Measurements from ENCODE around the gene SKIC8.
A peak's percentile ranks its signal among the peaks of the same experiment; 100 is the strongest.
"Not testable (repeated sequence)": the region's sequence is repeated elsewhere in the genome, so short reads cannot be mapped to it uniquely, and the experiment has no call there.

SKIC8 gene

DNA sequence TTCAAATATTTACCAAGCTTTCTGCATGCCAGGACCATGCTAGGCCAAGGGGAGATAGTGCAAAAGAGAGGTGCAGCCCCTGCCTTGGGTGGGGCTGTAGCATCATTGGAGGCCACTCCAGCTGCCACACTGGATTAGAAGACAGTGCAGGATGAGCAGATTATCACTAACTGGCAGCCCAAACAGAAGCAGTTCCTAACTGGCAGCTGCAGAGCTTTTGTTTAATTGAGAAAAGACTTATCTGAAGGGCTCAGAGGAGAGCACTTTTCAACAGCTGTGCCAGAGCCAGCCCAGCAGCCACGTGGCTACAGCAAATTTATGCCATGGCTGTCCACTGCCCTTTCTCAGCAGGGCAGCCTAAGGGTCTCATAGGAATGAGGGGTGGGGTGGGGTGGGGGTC is 51.5 kb downstream of the SKIC8 start:
- no peak for DNase-seq

DNA sequence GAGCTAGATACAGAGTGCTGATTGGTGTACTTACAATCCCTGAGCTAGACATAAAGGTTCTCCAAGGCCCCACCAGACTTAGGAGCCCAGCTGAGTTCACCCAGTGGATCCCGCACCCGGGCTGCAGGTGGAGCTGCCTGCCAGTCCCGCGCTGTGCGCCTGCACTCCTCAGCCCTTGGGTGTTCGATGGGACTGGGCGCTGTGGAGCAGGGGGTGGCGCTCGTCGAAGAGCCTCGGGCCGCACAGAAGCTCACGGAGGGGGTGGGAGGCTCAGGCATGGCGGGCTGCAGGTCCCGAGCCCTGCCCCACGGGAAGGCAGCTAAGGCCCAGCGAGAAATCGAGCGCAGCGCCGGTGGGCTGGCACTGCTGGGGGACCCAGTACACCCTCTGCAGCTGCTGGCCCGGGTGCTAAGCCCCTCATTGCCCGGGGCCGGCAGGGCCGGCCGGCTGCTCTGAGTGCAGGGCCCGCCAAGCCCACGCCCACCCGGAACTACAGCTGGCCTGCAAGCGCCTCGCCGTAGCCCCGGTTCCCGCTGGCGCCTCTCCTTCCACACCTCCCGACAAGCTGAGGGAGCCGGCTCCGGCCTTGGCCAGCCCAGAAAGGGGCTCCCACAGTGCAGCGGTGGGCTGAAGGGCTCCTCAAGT is 53.3 kb downstream of the SKIC8 start:
- DNase-seq: not testable (repeated sequence)

DNA sequence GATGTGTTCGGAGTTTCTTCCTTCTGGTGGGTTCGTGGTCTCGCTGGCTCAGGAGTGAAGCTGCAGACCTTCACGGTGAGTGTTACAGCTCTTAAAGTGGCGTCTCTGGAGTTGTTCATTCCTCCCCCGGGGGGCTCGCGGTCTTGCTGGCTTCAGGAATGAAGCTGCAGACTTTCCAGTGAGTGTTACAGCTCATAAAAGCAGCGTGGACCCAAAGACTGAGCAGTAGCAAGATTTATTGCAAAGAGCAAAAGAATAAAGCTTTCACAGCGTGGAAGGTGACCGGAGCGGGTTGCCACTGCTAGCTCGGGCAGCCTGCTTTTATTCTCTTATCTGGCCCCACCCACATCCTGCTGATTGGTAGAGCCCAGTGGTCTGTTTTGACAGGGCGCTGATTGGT is 54.0 kb downstream of the SKIC8 start:
- DNase-seq: not testable (repeated sequence)

DNA sequence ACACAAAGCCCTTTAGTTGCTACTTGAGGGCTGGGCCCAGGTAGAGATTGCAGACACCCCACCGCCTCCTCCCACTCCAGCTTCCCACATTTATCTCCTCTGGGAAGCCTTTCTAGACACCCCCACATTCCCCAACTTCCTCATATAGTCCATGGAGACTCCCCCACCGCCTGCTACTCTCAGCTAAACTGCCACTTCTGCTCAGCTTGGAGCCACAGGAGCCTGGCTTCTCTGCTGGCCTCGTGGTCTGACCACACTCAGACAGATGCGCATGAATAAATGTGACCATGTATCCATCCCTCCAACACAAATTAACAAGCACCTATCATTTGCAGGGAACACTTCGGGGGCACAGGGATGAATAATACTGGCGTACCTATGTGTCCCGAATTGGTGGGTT is 54.5 kb downstream of the SKIC8 start:
- DNase-seq: no peak

- DNase-seq: no peak
These were observed 55.3 kb downstream of the SKIC8 start for GRCh38 chr15:78244101-78244500.

- no peak for DNase-seq
These were observed 55.9 kb downstream of the SKIC8 start for GRCh38 chr15:78243491-78243941.

DNA sequence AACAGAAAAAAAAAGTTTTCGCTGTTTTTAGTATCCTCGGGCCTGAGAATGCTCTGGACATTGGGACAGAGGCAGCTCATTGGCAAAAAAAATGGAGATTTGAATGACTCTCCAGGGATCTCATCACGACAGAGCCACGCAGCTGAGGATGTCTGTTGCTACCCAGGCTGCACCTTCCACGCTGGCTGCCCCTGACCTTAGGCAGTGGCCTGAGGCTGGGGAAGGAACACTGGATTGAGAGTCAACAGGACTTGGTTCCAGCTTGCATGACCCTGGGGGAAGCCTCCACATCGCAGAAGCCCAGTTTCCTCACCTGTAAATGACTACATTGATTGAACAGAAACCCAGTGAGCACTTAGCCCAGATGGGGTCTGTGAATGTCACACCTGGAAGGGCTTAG is 56.4 kb downstream of the SKIC8 start:
- DNase-seq: no peak

DNA sequence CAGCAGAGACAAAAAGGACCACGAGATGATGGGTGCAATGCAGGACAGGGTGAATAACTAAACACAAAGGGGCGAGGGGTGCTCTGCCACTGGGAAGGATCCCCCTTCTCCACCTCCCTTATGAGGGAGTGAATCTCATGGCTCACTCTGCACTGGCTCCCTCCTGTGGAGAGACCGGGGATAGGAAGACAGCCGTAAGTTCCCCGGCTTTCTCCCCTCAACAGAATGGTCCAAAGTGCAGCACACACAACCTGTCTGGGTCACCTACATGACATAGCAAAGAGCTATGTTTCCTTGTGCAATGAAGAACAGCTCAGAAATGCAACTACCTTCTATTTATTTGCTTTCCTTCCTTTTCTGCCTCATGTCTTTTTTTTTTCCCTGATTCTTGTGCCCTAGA is 57.3 kb downstream of the SKIC8 start:
- no peak for DNase-seq

DNA sequence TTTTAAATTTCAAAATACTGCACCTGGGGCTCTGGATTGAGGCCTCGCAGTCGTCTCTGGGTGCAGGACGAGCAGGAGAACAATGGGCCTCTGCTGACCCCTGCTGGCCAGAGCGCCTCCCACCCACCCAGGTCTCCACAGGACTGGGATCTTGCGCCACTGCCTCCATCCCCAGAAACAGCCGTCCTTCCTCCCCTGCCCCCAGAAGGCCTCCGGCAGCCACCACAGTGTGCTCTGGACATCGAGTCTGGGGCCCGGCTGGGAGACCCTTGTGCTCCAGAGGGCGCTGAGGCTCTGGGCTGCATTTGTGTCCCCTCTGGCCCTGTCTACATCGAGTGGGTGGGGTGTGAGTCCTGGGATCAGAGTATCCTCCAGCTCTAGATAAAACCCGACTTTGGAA is 58.4 kb downstream of the SKIC8 start:
- peak; percentile 67 for DNase-seq

- DNase-seq: no peak
These were observed 59.6 kb downstream of the SKIC8 start for GRCh38 chr15:78239811-78240210.

DNA sequence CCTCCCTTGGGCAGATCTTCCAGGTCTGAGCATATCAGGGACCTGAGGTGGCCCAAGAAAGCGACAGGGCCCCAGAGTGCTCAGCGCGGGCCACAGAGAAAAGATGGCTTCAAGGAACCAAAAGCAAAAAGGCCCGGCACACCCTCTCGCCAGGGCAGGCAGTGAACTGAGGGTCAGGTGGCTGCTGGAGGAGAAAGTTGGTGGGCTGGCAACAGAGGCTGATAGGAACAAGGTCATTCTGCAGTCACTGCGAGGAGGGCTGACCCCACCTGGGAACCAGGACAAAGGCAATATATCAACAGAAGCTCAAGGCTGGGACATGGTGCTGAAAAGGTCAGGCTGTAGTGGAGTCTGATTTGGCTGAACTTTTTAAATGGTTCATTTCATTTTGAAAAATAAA is 62.3 kb downstream of the SKIC8 start:
- DNase-seq: no peak

DNA sequence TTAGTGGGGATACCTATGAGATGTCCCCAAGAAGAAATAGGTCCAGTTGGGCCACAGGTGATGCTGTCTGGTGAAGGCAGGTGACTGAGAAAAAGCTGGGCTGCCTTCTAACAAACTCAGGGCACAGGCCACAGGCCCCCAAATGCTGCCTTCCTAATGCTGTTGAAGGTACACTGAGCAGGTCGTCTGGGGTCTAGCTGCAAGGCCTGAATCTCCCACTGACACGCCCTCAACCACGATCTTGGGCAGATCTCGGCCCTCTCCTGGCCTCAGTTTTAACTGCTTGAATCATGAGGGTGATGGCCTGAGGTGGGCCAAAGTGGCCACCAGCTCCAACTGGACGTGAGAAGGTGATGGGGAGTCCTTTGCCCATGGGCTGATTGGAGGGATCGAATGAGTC is 62.9 kb downstream of the SKIC8 start:
- DNase-seq: no peak

- no peak for DNase-seq
These were observed 64.8 kb downstream of the SKIC8 start, which contains the start of gene ACSBG1 for GRCh38 chr15:78234515-78235040. TSS of gene ACSBG1 (minus strand) at chr15:78234565. CDS start at chr15:78234501, 64 bp downstream.

GRCh38 chr15:78233496-78233895 is 65.9 kb downstream of the SKIC8 start:
- no peak for DNase-seq
